Liver (tissue), 10 donors: ENCODE data around the gene SREBF2. TPM values are rescaled to one million over a fixed set of nuclear protein-coding genes. Genes with fewer than 3 reads are reported as not detected.
A peak's percentile ranks its signal among the peaks of the same experiment; 100 is the strongest.

Source experiments
- DNase-seq: peaks from one replicate; pipeline ENCODE4 v3.0.0-alpha.2; 2017; ENCODE audit warnings: low spot score
- H3K27ac ChIP-seq, 2 donors: one replicate each; pipeline ENCODE4 v1.7.0; 2013; ENCODE audit warnings: inconsistent platforms in 2 of 2, low read length in 2 of 2, control low read depth in 1 of 2, low read depth in 1 of 2, mild to moderate bottlenecking in 1 of 2
- H3K27me3 ChIP-seq, 4 donors: one replicate each; pipeline versions ENCODE4 v1.6.1 to v1.7.0; 2013; ENCODE audit warnings: low read length in 3 of 4, inconsistent platforms in 1 of 4, mild to moderate bottlenecking in 1 of 4, moderate library complexity in 1 of 4; ENCODE audit not compliant: control insufficient read depth in 4 of 4, insufficient read depth in 4 of 4
- H3K36me3 ChIP-seq, 4 donors: one replicate each; pipeline versions ENCODE4 v1.6.1 to v1.7.0; 2013; ENCODE audit warnings: low read length in 3 of 4, mild to moderate bottlenecking in 3 of 4, low read depth in 1 of 4, moderate library complexity in 1 of 4; ENCODE audit not compliant: control insufficient read depth in 4 of 4, insufficient read depth in 3 of 4
- H3K4me1 ChIP-seq, 4 donors: one replicate each; pipeline versions ENCODE4 v1.6.1 to v1.7.0; 2013; ENCODE audit warnings: low read length in 3 of 4, mild to moderate bottlenecking in 3 of 4, moderate library complexity in 1 of 4; ENCODE audit not compliant: control insufficient read depth in 4 of 4, insufficient read depth in 4 of 4
- H3K4me3 ChIP-seq, 3 donors: one replicate each; pipeline versions ENCODE4 v1.6.1 to v1.7.0; 2013; ENCODE audit warnings: low read length in 3 of 3, control low read depth in 1 of 3, low read depth in 1 of 3, mild to moderate bottlenecking in 1 of 3
- H3K9ac ChIP-seq, 2 donors: one replicate each; pipeline ENCODE4 v1.7.0; 2013; ENCODE audit warnings: low read length in 2 of 2, mild to moderate bottlenecking in 2 of 2, moderate library complexity in 2 of 2, control low read depth in 1 of 2, low read depth in 1 of 2
- H3K9me3 ChIP-seq, 4 donors: one replicate each; pipeline versions ENCODE4 v1.6.1 to v1.7.0; 2013; ENCODE audit warnings: low read length in 3 of 4; ENCODE audit not compliant: control insufficient read depth in 4 of 4
- EGR1 ChIP-seq, 2 donors: IDR thresholded peaks; 2 replicates each; pipeline ENCODE4 v1.6.1; 2016 to 2018; ENCODE audit warnings: antibody characterized with exemption in 2 of 2, low read depth in 2 of 2
- FOXA1 ChIP-seq: IDR thresholded peaks from 2 replicates; pipeline ENCODE4 v1.6.1; 2016; ENCODE audit warnings: antibody characterized with exemption
- FOXA2 ChIP-seq: IDR thresholded peaks from 2 replicates; pipeline ENCODE4 v1.6.1; 2016; ENCODE audit warnings: antibody characterized with exemption
- GABPA ChIP-seq, 2 donors: IDR thresholded peaks in 1 of 2; conservative IDR thresholded peaks in 1 of 2; 2 replicates each; pipeline ENCODE4 v1.6.1; 2016; ENCODE audit warnings: antibody characterized with exemption in 2 of 2, mild to moderate bottlenecking in 1 of 2, moderate library complexity in 1 of 2
- HNF4A ChIP-seq, 2 donors: conservative IDR thresholded peaks; 2 replicates each; pipeline ENCODE4 v1.6.1; 2016; ENCODE audit warnings: antibody characterized with exemption in 2 of 2, mild to moderate bottlenecking in 2 of 2
- HNF4G ChIP-seq: IDR thresholded peaks from 2 replicates; pipeline ENCODE4 v1.6.1; 2016; ENCODE audit warnings: antibody characterized with exemption
- JUND ChIP-seq, 2 donors: IDR thresholded peaks; 2 replicates each; pipeline ENCODE4 v1.6.1; 2016; ENCODE audit warnings: antibody characterized with exemption in 2 of 2
- NR2F2 ChIP-seq: IDR thresholded peaks from 2 replicates; pipeline ENCODE4 v1.6.1; 2016; ENCODE audit warnings: antibody characterized with exemption
- RAD21 ChIP-seq, 2 donors: IDR thresholded peaks; 2 replicates each; pipeline ENCODE4 v1.6.1; 2016; ENCODE audit warnings: antibody characterized with exemption in 2 of 2, mild to moderate bottlenecking in 2 of 2
- RXRA ChIP-seq, 2 donors: IDR thresholded peaks; 2 replicates each; pipeline ENCODE4 v1.6.1; 2017 to 2018; ENCODE audit warnings: antibody characterized with exemption in 2 of 2, mild to moderate bottlenecking in 1 of 2
- SP1 ChIP-seq: IDR thresholded peaks from 2 replicates; pipeline ENCODE4 v1.6.1; 2018; ENCODE audit warnings: antibody characterized with exemption, mild to moderate bottlenecking
- TAF1 ChIP-seq: conservative IDR thresholded peaks from 2 replicates; pipeline ENCODE4 v1.6.1; 2016; ENCODE audit warnings: antibody characterized with exemption, mild to moderate bottlenecking
- YY1 ChIP-seq: IDR thresholded peaks from 2 replicates; pipeline ENCODE4 v1.6.1; 2016; ENCODE audit warnings: antibody characterized with exemption, mild to moderate bottlenecking
- WGBS: extraction: QIAGEN DNeasy Blood & Tissue Kit; methylation state at CpG from one replicate; pipeline ENCODE4 v1.1.7; 2013; 5-methylcytosine and 5-hydroxymethylcytosine counted together
- polyA plus RNA-seq, 2 donors: library from polyadenylated mRNA; stranded (reverse) in 1 of 2; unstranded in 1 of 2; fragments of 200-250 nt in 1 of 2; fragments of >200 nt in 1 of 2; fragmentation: Nextera tagmentation in 1 of 2; extraction: Ambion mirVana in 1 of 2; gene quantifications; one replicate each; pipeline versions ENCODE4 v1.2.1 to v1.2.3, GENCODE V29; 2013 to 2015
- small RNA-seq: library from RNA; depleted of rRNA; stranded (forward); fragments of <200 nt; gene quantifications from one replicate; pipeline ENCODE3, GENCODE V24; 2014
- total RNA-seq, 2 donors: library from RNA; depleted of rRNA; stranded (reverse); fragments of >200 nt; gene quantifications; one replicate each; pipeline ENCODE4 v1.2.3, GENCODE V29; 2014
- TF ChIP-seq, protein P1 (sequence below): IDR thresholded peaks from 2 replicates; pipeline ENCODE4 v1.6.1; 2016; ENCODE audit warnings: antibody characterized with exemption
- TF ChIP-seq, protein P2 (sequence below): IDR thresholded peaks from 2 replicates; pipeline ENCODE4 v1.6.1; 2016; ENCODE audit warnings: antibody characterized with exemption
- TF ChIP-seq, protein P3 (sequence below): IDR thresholded peaks from 2 replicates; pipeline ENCODE4 v1.6.1; 2016; ENCODE audit warnings: antibody characterized with exemption
- TF ChIP-seq, protein P4 (sequence below): fragments of 150-350 bp; IDR thresholded peaks from 2 replicates; pipeline ENCODE4 v1.5.1; 2017; ENCODE audit warnings: improper control_type of control experiment, low read depth, low read length; ENCODE audit not compliant: missing input control
- TF ChIP-seq, protein P5 (sequence below): IDR thresholded peaks from 2 replicates; pipeline ENCODE4 v1.6.1; 2016; ENCODE audit warnings: antibody characterized with exemption, mild to moderate bottlenecking
- donor health status: healthy.
- donor health status: healthy.
- donor health status: healthy.
- donor health status: healthy.
- donor health status: healthy.

The SREBF2 gene
- total and polyA plus RNA-seq, 4 donors: 18.3 to 69.6 (median 57.3) TPM

DNA sequence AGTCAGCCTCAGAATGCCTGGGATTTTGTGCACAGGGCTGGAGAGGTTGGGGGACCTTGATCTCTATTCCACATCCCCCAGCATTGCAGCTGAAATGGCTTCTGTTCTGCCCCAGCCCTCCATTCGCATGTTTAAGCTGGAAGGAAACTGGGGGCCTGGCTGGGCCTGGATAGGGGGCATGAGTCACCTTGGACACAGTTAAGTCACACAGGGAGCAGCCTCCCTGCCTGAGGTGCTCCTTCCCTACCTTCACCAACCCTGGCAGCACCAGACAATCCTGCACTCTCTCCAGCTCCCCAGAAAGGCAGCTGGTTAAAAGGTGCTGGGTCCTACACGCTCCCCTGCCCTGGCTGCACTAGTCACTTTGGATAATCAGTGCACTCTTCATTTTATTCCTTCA, 119.8 kb downstream of the SREBF2 start:
- no peak overlapping the region for H3K27ac ChIP-seq
- no peaks in the 10 kb centered on the region for H3K27me3 ChIP-seq
- 95% methylated on average over 2 of the region's 2 CpGs for WGBS
- no peaks in the 10 kb centered on the region for H3K36me3 ChIP-seq
- H3K4me1 ChIP-seq: peaks cover 0 to 3% (median under 1%) of the 10 kb centered on the region in 4 donors
- no peak for DNase-seq
- H3K9me3 ChIP-seq: no peaks in the 10 kb centered on the region
- no peak overlapping the region for H3K9ac ChIP-seq
- TF ChIP-seq, protein P1, sequence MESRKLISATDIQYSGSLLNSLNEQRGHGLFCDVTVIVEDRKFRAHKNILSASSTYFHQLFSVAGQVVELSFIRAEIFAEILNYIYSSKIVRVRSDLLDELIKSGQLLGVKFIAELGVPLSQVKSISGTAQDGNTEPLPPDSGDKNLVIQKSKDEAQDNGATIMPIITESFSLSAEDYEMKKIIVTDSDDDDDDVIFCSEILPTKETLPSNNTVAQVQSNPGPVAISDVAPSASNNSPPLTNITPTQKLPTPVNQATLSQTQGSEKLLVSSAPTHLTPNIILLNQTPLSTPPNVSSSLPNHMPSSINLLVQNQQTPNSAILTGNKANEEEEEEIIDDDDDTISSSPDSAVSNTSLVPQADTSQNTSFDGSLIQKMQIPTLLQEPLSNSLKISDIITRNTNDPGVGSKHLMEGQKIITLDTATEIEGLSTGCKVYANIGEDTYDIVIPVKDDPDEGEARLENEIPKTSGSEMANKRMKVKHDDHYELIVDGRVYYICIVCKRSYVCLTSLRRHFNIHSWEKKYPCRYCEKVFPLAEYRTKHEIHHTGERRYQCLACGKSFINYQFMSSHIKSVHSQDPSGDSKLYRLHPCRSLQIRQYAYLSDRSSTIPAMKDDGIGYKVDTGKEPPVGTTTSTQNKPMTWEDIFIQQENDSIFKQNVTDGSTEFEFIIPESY: no peak
- TF ChIP-seq RAD21 (IDR thresholded peaks at IDR 0.05) (no peak), TAF1 (no peak), GABPA (IDR thresholded peaks at IDR 0.05 in 1 of 2, conservative IDR thresholded peaks at IDR 0.05 in 1 of 2) (no peak), NR2F2 (no peak), JUND (IDR thresholded peaks at IDR 0.05) (no peak), SP1 (no peak), FOXA1 (no peak), YY1 (no peak), EGR1 (IDR thresholded peaks at IDR 0.05; ENCODE audit: low read depth in 2 of 2) (no peak), HNF4A (conservative IDR thresholded peaks at IDR 0.05) (no peak), HNF4G (no peak), FOXA2 (no peak), RXRA (IDR thresholded peaks at IDR 0.05) (no peak)
- TF ChIP-seq, protein P2, sequence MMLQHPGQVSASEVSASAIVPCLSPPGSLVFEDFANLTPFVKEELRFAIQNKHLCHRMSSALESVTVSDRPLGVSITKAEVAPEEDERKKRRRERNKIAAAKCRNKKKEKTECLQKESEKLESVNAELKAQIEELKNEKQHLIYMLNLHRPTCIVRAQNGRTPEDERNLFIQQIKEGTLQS: no peak
- TF ChIP-seq, protein P3, sequence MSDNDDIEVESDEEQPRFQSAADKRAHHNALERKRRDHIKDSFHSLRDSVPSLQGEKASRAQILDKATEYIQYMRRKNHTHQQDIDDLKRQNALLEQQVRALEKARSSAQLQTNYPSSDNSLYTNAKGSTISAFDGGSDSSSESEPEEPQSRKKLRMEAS: no peak
- TF ChIP-seq, protein P4, sequence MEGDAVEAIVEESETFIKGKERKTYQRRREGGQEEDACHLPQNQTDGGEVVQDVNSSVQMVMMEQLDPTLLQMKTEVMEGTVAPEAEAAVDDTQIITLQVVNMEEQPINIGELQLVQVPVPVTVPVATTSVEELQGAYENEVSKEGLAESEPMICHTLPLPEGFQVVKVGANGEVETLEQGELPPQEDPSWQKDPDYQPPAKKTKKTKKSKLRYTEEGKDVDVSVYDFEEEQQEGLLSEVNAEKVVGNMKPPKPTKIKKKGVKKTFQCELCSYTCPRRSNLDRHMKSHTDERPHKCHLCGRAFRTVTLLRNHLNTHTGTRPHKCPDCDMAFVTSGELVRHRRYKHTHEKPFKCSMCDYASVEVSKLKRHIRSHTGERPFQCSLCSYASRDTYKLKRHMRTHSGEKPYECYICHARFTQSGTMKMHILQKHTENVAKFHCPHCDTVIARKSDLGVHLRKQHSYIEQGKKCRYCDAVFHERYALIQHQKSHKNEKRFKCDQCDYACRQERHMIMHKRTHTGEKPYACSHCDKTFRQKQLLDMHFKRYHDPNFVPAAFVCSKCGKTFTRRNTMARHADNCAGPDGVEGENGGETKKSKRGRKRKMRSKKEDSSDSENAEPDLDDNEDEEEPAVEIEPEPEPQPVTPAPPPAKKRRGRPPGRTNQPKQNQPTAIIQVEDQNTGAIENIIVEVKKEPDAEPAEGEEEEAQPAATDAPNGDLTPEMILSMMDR: no peak
- TF ChIP-seq, protein P5, sequence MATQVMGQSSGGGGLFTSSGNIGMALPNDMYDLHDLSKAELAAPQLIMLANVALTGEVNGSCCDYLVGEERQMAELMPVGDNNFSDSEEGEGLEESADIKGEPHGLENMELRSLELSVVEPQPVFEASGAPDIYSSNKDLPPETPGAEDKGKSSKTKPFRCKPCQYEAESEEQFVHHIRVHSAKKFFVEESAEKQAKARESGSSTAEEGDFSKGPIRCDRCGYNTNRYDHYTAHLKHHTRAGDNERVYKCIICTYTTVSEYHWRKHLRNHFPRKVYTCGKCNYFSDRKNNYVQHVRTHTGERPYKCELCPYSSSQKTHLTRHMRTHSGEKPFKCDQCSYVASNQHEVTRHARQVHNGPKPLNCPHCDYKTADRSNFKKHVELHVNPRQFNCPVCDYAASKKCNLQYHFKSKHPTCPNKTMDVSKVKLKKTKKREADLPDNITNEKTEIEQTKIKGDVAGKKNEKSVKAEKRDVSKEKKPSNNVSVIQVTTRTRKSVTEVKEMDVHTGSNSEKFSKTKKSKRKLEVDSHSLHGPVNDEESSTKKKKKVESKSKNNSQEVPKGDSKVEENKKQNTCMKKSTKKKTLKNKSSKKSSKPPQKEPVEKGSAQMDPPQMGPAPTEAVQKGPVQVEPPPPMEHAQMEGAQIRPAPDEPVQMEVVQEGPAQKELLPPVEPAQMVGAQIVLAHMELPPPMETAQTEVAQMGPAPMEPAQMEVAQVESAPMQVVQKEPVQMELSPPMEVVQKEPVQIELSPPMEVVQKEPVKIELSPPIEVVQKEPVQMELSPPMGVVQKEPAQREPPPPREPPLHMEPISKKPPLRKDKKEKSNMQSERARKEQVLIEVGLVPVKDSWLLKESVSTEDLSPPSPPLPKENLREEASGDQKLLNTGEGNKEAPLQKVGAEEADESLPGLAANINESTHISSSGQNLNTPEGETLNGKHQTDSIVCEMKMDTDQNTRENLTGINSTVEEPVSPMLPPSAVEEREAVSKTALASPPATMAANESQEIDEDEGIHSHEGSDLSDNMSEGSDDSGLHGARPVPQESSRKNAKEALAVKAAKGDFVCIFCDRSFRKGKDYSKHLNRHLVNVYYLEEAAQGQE: no peak
- H3K4me3 ChIP-seq: no peak overlapping the region

Small RNA genes lying within 50 kb of the gene (small RNA-seq; reads per million reads assigned to genes)
- gene MIR33A: 2.2 reads per million, percentile 88 among the genes with 10 or more reads in this experiment

Other genes starting within 250 kb of the SREBF2 start
- 10 to 100 TPM; 24.9 to 30.1 TPM for gene PMM1, start 243.3 kb upstream of the SREBF2 start, total RNA-seq
- gene PMM1, start 243.3 kb upstream of the SREBF2 start, polyA plus RNA-seq: 10 to 100 TPM; 35.1 to 50.2 TPM
- 10 to 100 TPM; 16.4 to 46.9 TPM for gene DESI1, start 212.1 kb upstream of the SREBF2 start, total RNA-seq
- gene DESI1, start 212.1 kb upstream of the SREBF2 start, polyA plus RNA-seq: 100 to 1,000 TPM in 1 of 2 donors, 10 to 100 TPM in 1; 34.3 to 102 TPM
- 100 to 1,000 TPM; 104 to 148 TPM for gene XRCC6, start 211.8 kb upstream of the SREBF2 start, total RNA-seq
- gene XRCC6, start 211.8 kb upstream of the SREBF2 start, polyA plus RNA-seq: 10 to 100 TPM; 81.8 to 87.9 TPM
- 10 to 100 TPM; 22.3 to 35.3 TPM for gene SNU13, start 144.2 kb upstream of the SREBF2 start, total RNA-seq
- gene SNU13, start 144.2 kb upstream of the SREBF2 start, polyA plus RNA-seq: 100 to 1,000 TPM in 1 of 2 donors, 10 to 100 TPM in 1; 52.6 to 104 TPM
- gene MEI1, start 133.6 kb upstream of the SREBF2 start, total RNA-seq: 1 to 10 TPM in 1 of 2 donors, under 1 TPM in 1; 0.33 to 1.0 TPM
- gene MEI1, start 133.6 kb upstream of the SREBF2 start, polyA plus RNA-seq: 1 to 10 TPM in 1 of 2 donors, under 1 TPM in 1; 0.43 to 1.3 TPM
- gene CCDC134, start 32.4 kb upstream of the SREBF2 start, total RNA-seq: 10 to 100 TPM; 10.7 to 13.2 TPM
- gene CCDC134, start 32.4 kb upstream of the SREBF2 start, polyA plus RNA-seq: 1 to 10 TPM; 2.0 TPM
- gene SHISA8, start 82.0 kb downstream of the SREBF2 start, total RNA-seq: not detected
- gene SHISA8, start 82.0 kb downstream of the SREBF2 start, polyA plus RNA-seq: not detected
- gene TNFRSF13C, start 93.7 kb downstream of the SREBF2 start, total RNA-seq: under 1 TPM; under 0.01 to 0.37 TPM
- under 1 TPM; 0.02 to 0.26 TPM for gene TNFRSF13C, start 93.7 kb downstream of the SREBF2 start, polyA plus RNA-seq
- gene CENPM, start 114.0 kb downstream of the SREBF2 start, total RNA-seq: 10 to 100 TPM in 1 of 2 donors, under 1 TPM in 1; 0.17 to 26.3 TPM
- gene CENPM, start 114.0 kb downstream of the SREBF2 start, polyA plus RNA-seq: 1 to 10 TPM; 1.7 to 2.9 TPM
- under 1 TPM in 1 of 2 donors, not detected in 1; under 0.01 TPM for gene SEPTIN3, start 136.3 kb downstream of the SREBF2 start, total RNA-seq
- under 1 TPM; 0.04 to 0.07 TPM for gene SEPTIN3, start 136.3 kb downstream of the SREBF2 start, polyA plus RNA-seq
- under 1 TPM; 0.33 to 0.50 TPM for gene WBP2NL, start 165.7 kb downstream of the SREBF2 start, total RNA-seq
- gene WBP2NL, start 165.7 kb downstream of the SREBF2 start, polyA plus RNA-seq: under 1 TPM; 0.12 to 0.18 TPM
- gene NAGA, start 237.7 kb downstream of the SREBF2 start, total RNA-seq: 10 to 100 TPM; 28.4 to 33.9 TPM
- gene NAGA, start 237.7 kb downstream of the SREBF2 start, polyA plus RNA-seq: 10 to 100 TPM; 12.8 to 19.4 TPM
- 1 to 10 TPM; 1.8 to 5.1 TPM for gene PHETA2, start 241.1 kb downstream of the SREBF2 start, total RNA-seq
- 1 to 10 TPM in 1 of 2 donors, under 1 TPM in 1; 0.89 to 1.3 TPM for gene PHETA2, start 241.1 kb downstream of the SREBF2 start, polyA plus RNA-seq
- gene SMDT1, start 246.6 kb downstream of the SREBF2 start, total RNA-seq: 1 to 10 TPM; 7.2 to 8.9 TPM
- 100 to 1,000 TPM in 1 of 2 donors, 10 to 100 TPM in 1; 70.9 to 115 TPM for gene SMDT1, start 246.6 kb downstream of the SREBF2 start, polyA plus RNA-seq